IPS-11a (cell line): Measurements from ENCODE around the gene GMDS.

Source experiments
- H3K4me3 ChIP-seq: one replicate; pipeline ENCODE4 v1.5.1; 2013; ENCODE audit warnings: low read depth, low read length, control low read depth

Gene GMDS

GRCh38 chr6:1584996-1585668, 660.3 kb downstream of the GMDS start:
- H3K4me3 ChIP-seq = no peak overlapping the region

DNA sequence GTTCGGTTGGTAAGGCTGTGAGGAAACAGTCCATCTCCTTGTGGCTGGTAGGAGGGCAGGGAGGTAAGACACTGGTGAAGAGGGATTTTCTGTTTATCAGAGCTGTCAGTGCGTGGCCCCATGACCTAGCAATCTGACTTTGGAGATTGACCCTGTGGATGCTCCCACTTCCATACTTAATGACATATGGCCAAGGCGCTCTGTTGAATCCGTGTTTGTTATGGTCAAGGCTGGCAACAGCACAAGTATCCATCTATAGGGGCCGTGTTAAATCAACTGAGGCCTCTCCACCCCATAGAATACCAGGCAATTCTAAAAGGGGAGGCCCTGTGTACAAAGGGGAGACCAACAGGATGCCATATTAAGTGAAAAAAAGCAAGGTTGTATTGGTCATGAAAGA, 661.3 kb downstream of the GMDS start:
- H3K4me3 ChIP-seq = no peak overlapping the region

DNA sequence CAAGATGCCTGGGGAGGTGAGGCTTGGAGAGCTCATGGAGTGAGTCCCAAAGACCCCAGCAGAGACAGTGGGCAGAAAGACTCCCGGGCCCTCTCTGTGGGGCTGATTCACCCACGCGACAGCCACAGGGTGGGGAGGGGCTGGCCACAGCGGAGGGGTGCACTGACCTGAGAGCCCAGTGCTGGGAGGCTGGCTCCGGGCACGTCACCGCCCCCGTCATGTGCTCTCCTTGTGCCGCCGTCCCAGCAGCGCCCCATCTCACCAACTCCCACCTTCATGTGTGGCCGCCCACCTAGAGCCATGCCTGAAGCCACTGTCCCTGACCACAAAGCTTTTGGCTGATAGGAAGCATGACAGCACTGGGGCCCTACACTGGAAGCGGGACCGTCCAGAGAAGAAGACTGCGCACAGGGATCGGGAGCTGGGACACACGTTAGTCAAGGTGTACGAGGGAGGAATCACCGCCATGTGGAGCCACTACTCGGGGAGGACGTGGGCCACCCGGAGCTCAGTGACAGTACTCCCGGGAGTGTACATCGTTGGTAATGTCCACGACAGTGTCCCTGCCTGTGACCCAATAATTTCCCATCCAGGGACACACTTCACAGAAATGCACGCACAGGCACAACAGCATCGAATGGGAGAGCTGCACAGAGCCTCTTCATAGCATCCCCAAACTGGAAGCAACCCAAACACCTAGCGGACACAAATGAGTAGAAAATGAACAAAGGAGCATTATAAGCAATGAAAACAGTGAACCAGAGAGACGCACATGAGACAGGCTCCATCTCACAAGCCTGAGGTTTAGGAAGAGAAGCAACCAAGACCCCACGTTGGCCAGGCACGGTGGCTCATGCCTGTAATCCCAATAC, 664.0 kb downstream of the GMDS start:
- H3K4me3 ChIP-seq = no peak overlapping the region

DNA sequence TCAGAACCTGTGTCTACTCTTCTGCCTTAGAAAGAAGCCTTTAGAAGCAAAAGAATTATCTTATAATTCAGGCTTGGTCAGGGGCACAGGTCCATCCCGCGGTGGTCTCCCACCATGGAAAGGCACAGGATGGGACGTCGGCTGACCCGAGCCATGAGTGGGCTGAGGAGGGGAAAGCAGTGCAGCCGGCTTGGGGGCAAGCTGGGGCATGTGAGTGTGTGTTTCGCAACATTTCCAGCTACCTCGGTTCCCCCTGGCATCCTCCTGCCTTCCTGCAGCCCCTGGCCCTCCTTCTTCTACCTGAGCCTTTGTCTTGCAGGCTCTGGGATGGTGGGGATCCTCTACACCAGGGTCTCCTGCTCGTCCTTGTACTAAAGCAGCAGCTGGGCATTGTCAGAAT, 664.8 kb downstream of the GMDS start:
- H3K4me3 ChIP-seq = no peak overlapping the region

GRCh38 chr6:1580109-1580508, 665.3 kb downstream of the GMDS start:
- H3K4me3 ChIP-seq = no peak overlapping the region

GRCh38 chr6:1579096-1579495, 666.3 kb downstream of the GMDS start:
- H3K4me3 ChIP-seq = no peak overlapping the region

DNA sequence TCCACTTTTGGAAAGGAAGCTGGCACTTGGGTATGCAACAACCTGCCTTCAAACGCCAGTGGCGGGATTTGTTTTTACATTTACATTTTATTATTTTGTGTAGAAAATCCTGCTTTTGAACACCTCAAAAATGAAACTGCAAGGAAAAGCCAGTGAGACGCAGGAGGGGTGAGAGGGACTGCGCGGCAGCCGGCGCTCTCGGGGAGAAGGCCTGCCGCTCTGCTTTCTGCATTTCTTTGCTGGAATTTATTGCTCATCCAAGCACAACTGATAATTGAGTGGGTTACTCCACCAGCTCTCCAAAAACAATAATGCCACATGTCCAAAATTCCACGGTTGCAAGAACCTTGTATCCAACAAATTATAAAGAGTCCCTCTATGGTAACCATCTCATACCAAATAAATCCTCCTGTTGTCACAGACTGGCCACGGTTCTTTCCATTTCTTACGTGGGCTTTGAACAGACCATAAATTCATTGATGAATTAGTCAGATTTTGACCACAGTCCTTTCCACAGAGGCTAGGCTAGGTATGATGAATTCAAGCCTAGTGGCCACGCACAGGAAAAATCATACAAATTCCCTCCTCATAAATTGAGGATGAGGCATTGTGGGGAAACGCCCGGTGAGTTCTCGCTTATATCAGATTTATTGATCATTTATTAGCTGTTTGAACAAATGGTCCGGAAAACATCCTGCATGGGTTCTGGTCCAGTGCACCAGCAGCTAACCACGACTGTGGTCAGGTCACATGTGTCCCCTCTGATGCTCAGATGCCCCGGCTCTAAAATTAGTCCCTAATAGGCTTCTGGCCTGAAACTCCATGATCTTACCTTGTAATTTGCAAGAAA, 667.3 kb downstream of the GMDS start:
- H3K4me3 ChIP-seq = no peak overlapping the region

DNA sequence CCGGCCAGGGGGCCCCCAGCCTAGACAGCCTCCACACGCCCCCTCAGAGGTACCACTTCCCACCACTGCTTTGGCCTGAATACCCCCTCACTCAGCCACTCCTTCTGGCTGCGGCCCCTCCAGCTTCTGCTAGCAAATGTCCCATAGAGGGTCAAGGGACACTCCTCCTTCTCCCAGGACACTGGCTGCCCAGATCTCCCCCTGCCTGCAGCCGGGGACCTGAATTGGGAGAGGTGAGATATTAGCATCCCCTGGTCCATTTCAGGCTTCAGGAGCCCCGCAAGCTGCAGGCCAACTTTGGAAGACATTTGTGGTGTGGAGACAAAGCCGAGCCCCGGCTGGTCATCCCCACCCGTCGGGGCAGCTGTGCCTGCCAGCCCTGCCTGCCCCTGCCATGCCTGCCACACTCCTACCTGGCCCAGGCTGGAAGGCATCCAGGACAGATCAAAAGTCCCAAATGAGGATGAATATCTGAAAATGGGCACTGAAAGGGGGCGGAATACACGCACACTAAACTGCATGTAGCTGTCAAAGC, 668.2 kb downstream of the GMDS start:
- no peak overlapping the region for H3K4me3 ChIP-seq

DNA sequence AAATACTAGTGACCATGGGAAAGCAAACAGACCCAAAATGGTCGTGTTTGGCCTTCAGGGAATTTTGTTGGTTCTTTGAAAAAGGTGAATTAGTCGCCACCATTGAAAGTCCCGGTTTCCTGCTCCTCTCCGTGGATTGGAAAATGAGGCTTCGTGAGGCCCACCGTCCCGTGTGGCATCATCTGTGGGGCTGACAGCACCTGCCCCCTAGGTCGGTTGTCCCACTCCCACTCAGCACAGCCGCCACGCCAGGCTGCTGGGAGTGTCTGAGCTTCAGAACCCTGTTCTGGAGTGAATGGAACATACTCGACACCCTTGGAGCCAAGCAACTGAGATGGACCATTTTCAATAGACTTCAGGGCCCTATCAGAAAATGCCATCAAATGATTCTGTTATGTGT, 668.7 kb downstream of the GMDS start:
- H3K4me3 ChIP-seq = no peak overlapping the region

GRCh38 chr6:1576166-1576565, 669.2 kb downstream of the GMDS start:
- no peak overlapping the region for H3K4me3 ChIP-seq

DNA sequence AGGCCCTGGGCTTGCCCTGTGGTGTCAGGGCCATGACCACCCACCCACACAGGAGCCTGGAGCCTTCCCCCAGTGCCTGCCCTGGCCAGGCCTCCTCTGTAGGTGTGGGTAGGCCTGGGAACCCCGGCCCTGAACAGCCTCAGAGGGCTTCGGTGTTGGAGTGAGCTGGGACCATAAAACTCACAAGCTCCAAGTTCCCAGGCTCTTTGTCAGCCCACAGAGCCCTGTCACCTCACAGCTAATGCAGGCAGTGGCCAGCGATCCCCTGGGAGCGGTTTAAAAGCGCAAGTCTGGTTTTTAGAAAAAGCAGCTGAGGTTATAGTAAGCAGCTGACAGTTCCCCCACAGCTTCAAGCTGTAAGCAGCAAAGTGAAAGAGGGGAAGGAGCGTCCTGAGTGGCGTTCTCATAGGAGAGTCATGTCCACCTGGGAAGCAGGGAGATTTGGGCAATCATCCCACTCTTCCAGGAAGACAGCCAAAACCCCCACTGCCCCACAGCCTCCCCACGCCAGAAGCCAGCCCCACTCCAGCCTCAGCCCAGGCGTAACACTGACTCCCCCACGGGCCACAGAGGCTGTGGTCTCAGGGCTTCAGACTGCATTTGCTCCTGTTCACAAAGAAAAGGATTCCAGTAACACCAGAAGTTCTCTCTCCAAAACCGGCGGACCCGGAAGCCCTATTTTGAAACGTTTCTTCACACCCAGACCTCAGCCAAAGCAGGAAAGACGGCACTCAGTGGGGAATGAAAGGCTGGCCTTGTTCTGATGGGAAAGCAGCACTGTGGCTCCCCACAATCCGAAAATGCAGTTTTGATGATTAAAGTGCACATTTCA, 670.0 kb downstream of the GMDS start:
- no peak overlapping the region for H3K4me3 ChIP-seq

- H3K4me3 ChIP-seq = no peak overlapping the region
Observed at GRCh38 chr6:1574890-1575209, 670.6 kb downstream of the GMDS start.

GRCh38 chr6:1574083-1574761, 671.2 kb downstream of the GMDS start:
- no peak overlapping the region for H3K4me3 ChIP-seq
